ENCODE data around the gene C6orf141. TPM values are rescaled to one million over a fixed set of nuclear protein-coding genes. Genes with fewer than 3 reads are reported as not detected.
A peak's percentile ranks its signal among the peaks of the same experiment; 100 is the strongest.

C6orf141 gene
- total and polyA plus RNA-seq, 2 of the 13 experiments (the other 11 are each of a cell fraction or from before 2014, with no cell fraction given) = 0.07 TPM; not detected in 1

DNA sequence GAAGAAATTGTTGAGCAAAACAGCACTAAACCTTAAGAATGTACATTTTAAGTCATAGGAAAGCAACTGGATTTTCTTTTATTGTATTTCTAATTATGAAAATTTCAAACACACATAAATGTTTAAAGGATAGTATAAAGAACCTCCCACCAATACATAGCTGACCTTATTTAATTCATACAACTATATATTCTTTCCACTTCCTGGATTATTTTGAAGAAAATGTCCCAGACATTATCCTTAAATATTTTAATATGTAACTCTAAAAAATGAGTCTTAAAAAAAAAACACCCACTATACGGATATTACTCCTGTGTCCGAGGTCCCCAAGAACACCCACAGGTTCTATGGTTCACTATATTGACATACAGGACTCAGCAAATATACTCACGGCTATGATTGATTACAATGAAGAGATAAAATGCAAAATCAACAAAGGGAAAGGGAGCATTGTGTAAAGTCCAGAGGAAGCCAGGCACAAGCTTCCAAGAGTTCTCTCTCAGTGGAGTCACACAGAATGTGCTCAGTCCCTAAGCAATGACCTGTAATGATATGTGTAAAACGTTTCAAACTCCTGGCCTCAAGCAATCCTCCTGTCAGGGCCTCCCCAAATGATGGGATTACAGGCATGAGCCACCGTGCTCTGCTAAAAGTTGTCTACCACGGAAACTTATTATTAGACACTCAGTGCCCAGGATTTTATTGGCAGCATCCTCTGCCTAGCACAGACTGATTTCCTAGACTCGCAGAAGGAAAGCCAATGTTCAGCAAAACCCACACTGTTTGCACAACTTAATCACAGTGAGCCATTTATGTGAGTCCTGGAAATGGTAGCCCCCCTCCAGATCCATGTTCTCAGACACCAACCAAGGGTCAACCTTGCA, 27.5 kb upstream of the C6orf141 start (continued):
- TF ChIP-seq, protein P1, sequence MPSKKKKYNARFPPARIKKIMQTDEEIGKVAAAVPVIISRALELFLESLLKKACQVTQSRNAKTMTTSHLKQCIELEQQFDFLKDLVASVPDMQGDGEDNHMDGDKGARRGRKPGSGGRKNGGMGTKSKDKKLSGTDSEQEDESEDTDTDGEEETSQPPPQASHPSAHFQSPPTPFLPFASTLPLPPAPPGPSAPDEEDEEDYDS (CRISPR knock-in tag; IDR thresholded peaks at IDR 0.05) = peak; percentile 65
- TF ChIP-seq RELA (CRISPR knock-in tag; IDR thresholded peaks at IDR 0.05) = no peak
- TF ChIP-seq ZSCAN31 (CRISPR knock-in tag; IDR thresholded peaks at IDR 0.05; ENCODE audit: low read depth) = peak; percentile 73
- TF ChIP-seq ZNF350 (CRISPR knock-in tag; IDR thresholded peaks at IDR 0.05; ENCODE audit: borderline replicate concordance, low read depth) = peak; percentile 72; the same call in 1 of the 2 replicates
- TF ChIP-seq WIZ (CRISPR knock-in tag; IDR thresholded peaks at IDR 0.05) = no peak
- TF ChIP-seq ZMYM2 (CRISPR knock-in tag; IDR thresholded peaks at IDR 0.05) = peak; percentile 95; the same call in 1 of the 2 replicates
- TF ChIP-seq SOX5 (CRISPR knock-in tag; IDR thresholded peaks at IDR 0.05; ENCODE audit: borderline replicate concordance) = peak; percentile 97
- TF ChIP-seq HOXD1 (CRISPR knock-in tag; IDR thresholded peaks at IDR 0.05) = peak; percentile 99
- TF ChIP-seq, protein P2, sequence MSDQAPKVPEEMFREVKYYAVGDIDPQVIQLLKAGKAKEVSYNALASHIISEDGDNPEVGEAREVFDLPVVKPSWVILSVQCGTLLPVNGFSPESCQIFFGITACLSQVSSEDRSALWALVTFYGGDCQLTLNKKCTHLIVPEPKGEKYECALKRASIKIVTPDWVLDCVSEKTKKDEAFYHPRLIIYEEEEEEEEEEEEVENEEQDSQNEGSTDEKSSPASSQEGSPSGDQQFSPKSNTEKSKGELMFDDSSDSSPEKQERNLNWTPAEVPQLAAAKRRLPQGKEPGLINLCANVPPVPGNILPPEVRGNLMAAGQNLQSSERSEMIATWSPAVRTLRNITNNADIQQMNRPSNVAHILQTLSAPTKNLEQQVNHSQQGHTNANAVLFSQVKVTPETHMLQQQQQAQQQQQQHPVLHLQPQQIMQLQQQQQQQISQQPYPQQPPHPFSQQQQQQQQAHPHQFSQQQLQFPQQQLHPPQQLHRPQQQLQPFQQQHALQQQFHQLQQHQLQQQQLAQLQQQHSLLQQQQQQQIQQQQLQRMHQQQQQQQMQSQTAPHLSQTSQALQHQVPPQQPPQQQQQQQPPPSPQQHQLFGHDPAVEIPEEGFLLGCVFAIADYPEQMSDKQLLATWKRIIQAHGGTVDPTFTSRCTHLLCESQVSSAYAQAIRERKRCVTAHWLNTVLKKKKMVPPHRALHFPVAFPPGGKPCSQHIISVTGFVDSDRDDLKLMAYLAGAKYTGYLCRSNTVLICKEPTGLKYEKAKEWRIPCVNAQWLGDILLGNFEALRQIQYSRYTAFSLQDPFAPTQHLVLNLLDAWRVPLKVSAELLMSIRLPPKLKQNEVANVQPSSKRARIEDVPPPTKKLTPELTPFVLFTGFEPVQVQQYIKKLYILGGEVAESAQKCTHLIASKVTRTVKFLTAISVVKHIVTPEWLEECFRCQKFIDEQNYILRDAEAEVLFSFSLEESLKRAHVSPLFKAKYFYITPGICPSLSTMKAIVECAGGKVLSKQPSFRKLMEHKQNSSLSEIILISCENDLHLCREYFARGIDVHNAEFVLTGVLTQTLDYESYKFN (CRISPR knock-in tag; conservative IDR thresholded peaks at IDR 0.05) = peak; percentile 100
- TF ChIP-seq TEAD3 (CRISPR knock-in tag; optimal IDR thresholded peaks at IDR 0.05; ENCODE audit: borderline replicate concordance) = peak; percentile 87
- peak; percentile 98 for TF ChIP-seq SALL1 (CRISPR knock-in tag; IDR thresholded peaks at IDR 0.05)
- TF ChIP-seq MIER2 (CRISPR knock-in tag; IDR thresholded peaks at IDR 0.05) = peak; percentile 56; the same call in 1 of the 2 replicates
- TF ChIP-seq, protein P3, sequence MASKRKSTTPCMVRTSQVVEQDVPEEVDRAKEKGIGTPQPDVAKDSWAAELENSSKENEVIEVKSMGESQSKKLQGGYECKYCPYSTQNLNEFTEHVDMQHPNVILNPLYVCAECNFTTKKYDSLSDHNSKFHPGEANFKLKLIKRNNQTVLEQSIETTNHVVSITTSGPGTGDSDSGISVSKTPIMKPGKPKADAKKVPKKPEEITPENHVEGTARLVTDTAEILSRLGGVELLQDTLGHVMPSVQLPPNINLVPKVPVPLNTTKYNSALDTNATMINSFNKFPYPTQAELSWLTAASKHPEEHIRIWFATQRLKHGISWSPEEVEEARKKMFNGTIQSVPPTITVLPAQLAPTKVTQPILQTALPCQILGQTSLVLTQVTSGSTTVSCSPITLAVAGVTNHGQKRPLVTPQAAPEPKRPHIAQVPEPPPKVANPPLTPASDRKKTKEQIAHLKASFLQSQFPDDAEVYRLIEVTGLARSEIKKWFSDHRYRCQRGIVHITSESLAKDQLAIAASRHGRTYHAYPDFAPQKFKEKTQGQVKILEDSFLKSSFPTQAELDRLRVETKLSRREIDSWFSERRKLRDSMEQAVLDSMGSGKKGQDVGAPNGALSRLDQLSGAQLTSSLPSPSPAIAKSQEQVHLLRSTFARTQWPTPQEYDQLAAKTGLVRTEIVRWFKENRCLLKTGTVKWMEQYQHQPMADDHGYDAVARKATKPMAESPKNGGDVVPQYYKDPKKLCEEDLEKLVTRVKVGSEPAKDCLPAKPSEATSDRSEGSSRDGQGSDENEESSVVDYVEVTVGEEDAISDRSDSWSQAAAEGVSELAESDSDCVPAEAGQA (IDR thresholded peaks at IDR 0.05; ENCODE audit: low read depth) = 0 out of 2 replicates have a peak, but pooled peaks have one; percentile 37
- TF ChIP-seq, protein P3 (CRISPR knock-in tag; IDR thresholded peaks at IDR 0.05; ENCODE audit: borderline replicate concordance) = peak; percentile 99; the same call in 1 of the 2 replicates
- peak; percentile 67; the same call in 1 of the 2 replicates for TF ChIP-seq ZNF615 (CRISPR knock-in tag; IDR thresholded peaks at IDR 0.05; ENCODE audit: borderline replicate concordance)
- TF ChIP-seq MEIS1 (CRISPR knock-in tag; IDR thresholded peaks at IDR 0.05; ENCODE audit: borderline replicate concordance) = peak; percentile 70; the same call in 1 of the 2 replicates
- TF ChIP-seq SP5 (CRISPR knock-in tag; IDR thresholded peaks at IDR 0.05; ENCODE audit: borderline replicate concordance, low read depth) = peak; percentile 65
- peak; percentile 30; the same call in 1 of the 2 replicates for TF ChIP-seq ZNF792 (CRISPR knock-in tag; IDR thresholded peaks at IDR 0.05)
- peak; percentile 86 for TF ChIP-seq ZNF124 (CRISPR knock-in tag; IDR thresholded peaks at IDR 0.05)
- TF ChIP-seq RFXANK (CRISPR knock-in tag; IDR thresholded peaks at IDR 0.05) = no peak
- TF ChIP-seq CREM (IDR thresholded peaks at IDR 0.05) = peak; percentile 95
- TF ChIP-seq CREM (CRISPR knock-in tag; IDR thresholded peaks at IDR 0.05) = no peak

Data from HepG2 (cell line).